Body of pancreas (tissue), 4 donors: Measurements from ENCODE around the gene PRR19.

Experiments
- CTCF ChIP-seq, 7 experiments: fragments of 450-650 bp in 4 of 7; fragments of 200-600 bp in 3 of 7; sonication (generic) in 3 of 7; IDR thresholded peaks; one replicate each; pipeline ENCODE4 v1.5.1; 2016 to 2019; ENCODE audit warnings: antibody characterized with exemption in 7 of 7
- POLR2A ChIP-seq, 3 donors: fragments of 450-650 bp; IDR thresholded peaks; one replicate each; pipeline ENCODE4 v1.6.1; 2016; ENCODE audit warnings: antibody characterized with exemption in 3 of 3, mild to moderate bottlenecking in 2 of 3

- TF ChIP-seq CTCF (IDR thresholded peaks at IDR 0.05) (no peak), POLR2A (IDR thresholded peaks at IDR 0.05) (no peak)
Measured at GRCh38 chr19:42303876-42304275, 1.9 kb downstream of the PRR19 start.
